ENCODE data around the gene LAMA5.

The LAMA5 gene

GRCh38 chr20:62405981-62406513, 38.9 kb upstream of the LAMA5 start:
- in situ Hi-C loops (cut with MboI; ENCODE audit: low pct_unique_long_range_greater_than_20kb, low sequenced_read_pairs) = no loop called here
- DNase-seq = no peak

GRCh38 chr20:62405108-62405980, 38.2 kb upstream of the LAMA5 start:
- no peak for DNase-seq
- in situ Hi-C loops (cut with MboI; ENCODE audit: low pct_unique_long_range_greater_than_20kb, low sequenced_read_pairs) = no loop called here

GRCh38 chr20:62404761-62405107, 37.6 kb upstream of the LAMA5 start:
- DNase-seq = no peak
- in situ Hi-C loops (cut with MboI; ENCODE audit: low pct_unique_long_range_greater_than_20kb, low sequenced_read_pairs) = no loop called here

GRCh38 chr20:62404112-62404665, 37.1 kb upstream of the LAMA5 start:
- no peak for DNase-seq
- in situ Hi-C loops (cut with MboI; ENCODE audit: low pct_unique_long_range_greater_than_20kb, low sequenced_read_pairs) = no loop called here

- DNase-seq = no peak
- in situ Hi-C loops (cut with MboI; ENCODE audit: low pct_unique_long_range_greater_than_20kb, low sequenced_read_pairs) = no loop called here
These were observed 36.2 kb upstream of the LAMA5 start for GRCh38 chr20:62403331-62403730.

- no peak for DNase-seq
- in situ Hi-C loops (cut with MboI; ENCODE audit: low pct_unique_long_range_greater_than_20kb, low sequenced_read_pairs) = no loop called here
These were observed 35.5 kb upstream of the LAMA5 start for GRCh38 chr20:62402456-62403150.

GRCh38 chr20:62401331-62401779, 34.2 kb upstream of the LAMA5 start:
- DNase-seq = no peak
- in situ Hi-C loops (cut with MboI; ENCODE audit: low pct_unique_long_range_greater_than_20kb, low sequenced_read_pairs) = no loop called here

GRCh38 chr20:62400541-62400940, 33.4 kb upstream of the LAMA5 start:
- in situ Hi-C loops (cut with MboI; ENCODE audit: low pct_unique_long_range_greater_than_20kb, low sequenced_read_pairs) = no loop called here
- DNase-seq = no peak

GRCh38 chr20:62400021-62400420, 32.9 kb upstream of the LAMA5 start:
- in situ Hi-C loops (cut with MboI; ENCODE audit: low pct_unique_long_range_greater_than_20kb, low sequenced_read_pairs) = no loop called here
- DNase-seq = no peak

GRCh38 chr20:62398120-62398821, 31.2 kb upstream of the LAMA5 start:
- in situ Hi-C loops (cut with MboI; ENCODE audit: low pct_unique_long_range_greater_than_20kb, low sequenced_read_pairs) = loop anchor here (25.0 kb wide), 1 partner anchor 386 kb away; no protein-coding TSS in a partner anchor
- DNase-seq = no peak

GRCh38 chr20:62396367-62397239, 29.5 kb upstream of the LAMA5 start:
- no peak for DNase-seq
- in situ Hi-C loops (cut with MboI; ENCODE audit: low pct_unique_long_range_greater_than_20kb, low sequenced_read_pairs) = loop anchor here (25.0 kb wide), 1 partner anchor 384 kb away; no protein-coding TSS in a partner anchor

- in situ Hi-C loops (cut with MboI; ENCODE audit: low pct_unique_long_range_greater_than_20kb, low sequenced_read_pairs) = loop anchor here (25.0 kb wide), 1 partner anchor 383 kb away; no protein-coding TSS in a partner anchor
- no peak for DNase-seq
These were observed 28.5 kb upstream of the LAMA5 start for GRCh38 chr20:62395311-62396242.

- in situ Hi-C loops (cut with MboI; ENCODE audit: low pct_unique_long_range_greater_than_20kb, low sequenced_read_pairs) = loop anchor here (25.0 kb wide), 1 partner anchor 382 kb away; no protein-coding TSS in a partner anchor
- DNase-seq = no peak
These were observed 27.4 kb upstream of the LAMA5 start for GRCh38 chr20:62394248-62395245.

GRCh38 chr20:62393830-62394229, 26.7 kb upstream of the LAMA5 start:
- in situ Hi-C loops (cut with MboI; ENCODE audit: low pct_unique_long_range_greater_than_20kb, low sequenced_read_pairs) = loop anchor here (25.0 kb wide), 1 partner anchor 382 kb away; no protein-coding TSS in a partner anchor
- no peak for DNase-seq

- in situ Hi-C loops (cut with MboI; ENCODE audit: low pct_unique_long_range_greater_than_20kb, low sequenced_read_pairs) = loop anchor here (25.0 kb wide), 1 partner anchor 381 kb away; no protein-coding TSS in a partner anchor
- no peak for DNase-seq
These were observed 26.2 kb upstream of the LAMA5 start for GRCh38 chr20:62393335-62393665.
